ENCODE measurements around the gene SPATA9. TPM values are rescaled to one million over a fixed set of nuclear protein-coding genes. Genes with fewer than 3 reads are reported as not detected.

Gene SPATA9
- total RNA-seq, 1 experiment from 2014 or later: not detected

GRCh38 chr5:95631255-95631958 is 51.4 kb downstream of the SPATA9 start:
- peaks cover 3% of the 10 kb centered on the region; the same call in 1 of the 2 replicates for H3K27me3 Mint-ChIP-seq (ENCODE audit: low read depth)
- H3K23ac ChIP-seq (ENCODE audit: insufficient read length, low read depth, low read length): no peak overlapping the region
- peaks cover 0 to 6% of the 10 kb centered on the region in 2 experiments; a peak in 1 of 4 replicates for H3K4me1 Mint-ChIP-seq
- no peak overlapping the region for H2AK5ac ChIP-seq (ENCODE audit: insufficient read length, low read length)
- no peak overlapping the region for H3K9ac ChIP-seq (ENCODE audit: extremely low read depth, insufficient read length, low read length)
- peaks cover 26 to 28% of the 10 kb centered on the region in 2 experiments for H3K9me3 Mint-ChIP-seq
- no peak overlapping the region for H2BK5ac ChIP-seq (ENCODE audit: insufficient read length, low read length)
- no peak overlapping the region for H3K14ac ChIP-seq (ENCODE audit: insufficient read depth, low read length)
- H3K36me3 Mint-ChIP-seq (ENCODE audit: insufficient read depth in 1 of 3, low read depth in 3 of 3): peaks cover 16 to 30% (median 20%) of the 10 kb centered on the region in 3 experiments
- no peak overlapping the region for H2BK20ac ChIP-seq (ENCODE audit: low read depth, low read length, poor library complexity, severe bottlenecking)
- no peak overlapping the region for H3K56ac ChIP-seq (ENCODE audit: insufficient read length, low read depth, low read length)
- H3K79me2 ChIP-seq (ENCODE audit: insufficient read depth, low read length): no peaks in the 10 kb centered on the region
- no peak overlapping the region for H3K4me3 Mint-ChIP-seq
- DNase-seq: no peak
- TF ChIP-seq CTCF (conservative IDR thresholded peaks at IDR 0.05): no peak
- no peaks in the 10 kb centered on the region for H3K27me3 ChIP-seq (ENCODE audit: insufficient read depth, low read length)
- no peak overlapping the region for H4K8ac ChIP-seq (replicated peaks; ENCODE audit: insufficient read length, low read depth, low read length)
- no peak overlapping the region for H3T11ph ChIP-seq (ENCODE audit: low read length)
- WGBS (ENCODE audit: extremely low coverage, insufficient read length, low lambda C conversion rate): no CpG with 5 or more reads among the region's 2 CpGs
- H4K20me1 ChIP-seq (ENCODE audit: control insufficient read depth, insufficient read depth, insufficient read length): no peaks in the 10 kb centered on the region
- H2BK120ac ChIP-seq (ENCODE audit: low read depth, low read length, poor library complexity, severe bottlenecking): no peak overlapping the region
- H3K4ac ChIP-seq (ENCODE audit: low read depth, low read length): no peak overlapping the region
- no peak overlapping the region for H2AFZ ChIP-seq (ENCODE audit: low read length)
- H4K5ac ChIP-seq (ENCODE audit: insufficient read length, low read depth, low read length): no peak overlapping the region
- H3K4me2 ChIP-seq (ENCODE audit: insufficient read depth, insufficient read length, low read length): no peak overlapping the region
- H3K9me3 ChIP-seq (ENCODE audit: control insufficient read depth, low read depth, low read length): peaks cover 20% of the 10 kb centered on the region
- H3K27ac ChIP-seq (ENCODE audit: insufficient read length, low read depth, low read length): no peak overlapping the region
- H3K4me1 ChIP-seq (ENCODE audit: insufficient read depth, low read length): no peaks in the 10 kb centered on the region
- no peak overlapping the region for H3K18ac ChIP-seq (ENCODE audit: insufficient read length, low read depth, low read length)
- H2BK12ac ChIP-seq (ENCODE audit: insufficient read length, low read depth, low read length): no peak overlapping the region
- H3K79me1 ChIP-seq (ENCODE audit: insufficient read depth, low read depth, low read length, poor library complexity, severe bottlenecking): no peaks in the 10 kb centered on the region
- no peak overlapping the region for H2BK15ac ChIP-seq (ENCODE audit: low read depth, low read length)
- no peak overlapping the region for H3K27ac Mint-ChIP-seq
- H3K23me2 ChIP-seq (ENCODE audit: insufficient read length, low read depth, low read length, poor library complexity, severe bottlenecking): no peaks in the 10 kb centered on the region
- H4K91ac ChIP-seq (ENCODE audit: insufficient read length, low read depth, low read length): no peak overlapping the region

All from H9 (cell line).